Activated CD4-positive, alpha-beta memory T cell treated with anti-CD3 and anti-CD28 coated beads, Interleukin-2, amount 10 ng/mL, durations not matched to agents 7 days and 5 days (primary cell): Measurements from ENCODE around the gene MAP7D1. TPM values are rescaled to one million over a fixed set of nuclear protein-coding genes. Genes with fewer than 3 reads are reported as not detected.
A peak's percentile ranks its signal among the peaks of the same experiment; 100 is the strongest.

Experiments used
- CTCF ChIA-PET: fragments of 350-600 bp; sonication (Branson Sonifier 250); formaldehyde crosslinking; loops from one replicate; lab custom pipeline; 2021; ENCODE audit warnings: antibody characterized with exemption, inconsistent platforms; lab: Charles Lee
- POLR2A ChIA-PET: fragments of 350-600 bp; sonication (Branson Sonifier 250); formaldehyde crosslinking; loops from one replicate; lab custom pipeline; 2021; ENCODE audit warnings: antibody characterized with exemption; lab: Charles Lee
- DNase-seq: peaks from one replicate; pipeline ENCODE4 v3.0.0-alpha.2; 2020
- H3K27ac Mint-ChIP-seq: one replicate; pipeline ENCODE4 v1.8.0; 2021; ENCODE audit warnings: mild to moderate bottlenecking, mixed read lengths
- H3K27me3 Mint-ChIP-seq: one replicate; pipeline ENCODE4 v1.8.0; 2021; ENCODE audit warnings: mixed read lengths
- H3K36me3 Mint-ChIP-seq: one replicate; pipeline ENCODE4 v1.8.0; 2021; ENCODE audit warnings: low read depth, mixed read lengths
- H3K4me1 Mint-ChIP-seq: one replicate; pipeline ENCODE4 v1.8.0; 2021; ENCODE audit warnings: mixed read lengths
- H3K4me3 Mint-ChIP-seq: one replicate; pipeline ENCODE4 v1.8.0; 2021; ENCODE audit warnings: mild to moderate bottlenecking, mixed read lengths
- H3K9me3 Mint-ChIP-seq: one replicate; pipeline ENCODE4 v1.8.0; 2021; ENCODE audit warnings: mixed read lengths
- total RNA-seq, 2 experiments: library from RNA; stranded (reverse); gene quantifications; one replicate each; pipeline ENCODE4 v1.2.3, GENCODE V29; 2021

Gene MAP7D1
- total RNA-seq, 2 experiments from 2014 or later, result 215 to 221 TPM

DNA sequence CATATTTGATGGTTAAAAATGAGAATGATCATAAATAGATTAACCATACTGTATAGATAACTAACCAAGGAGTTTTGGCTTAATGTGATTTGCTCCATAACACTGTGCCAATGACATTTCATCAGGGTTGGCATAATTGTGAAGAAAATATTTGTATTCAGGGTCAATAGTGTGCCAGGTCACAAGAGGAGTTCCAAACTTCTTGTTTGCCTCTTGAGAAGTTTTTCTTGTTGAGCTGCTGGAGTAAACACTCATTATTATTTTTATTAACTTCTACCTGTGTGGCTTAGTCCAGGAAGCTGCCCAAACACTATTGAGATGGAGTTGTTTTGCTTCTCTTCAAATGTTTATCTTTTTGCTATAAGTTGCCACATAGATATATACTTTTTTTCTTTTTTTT lies 7.5 kb downstream of the MAP7D1 start:
- Mint-ChIP-seq H3K27ac (peak overlapping the region; percentile 88), H3K27me3 (no peaks in the 10 kb centered on the region), H3K4me3 (no peak overlapping the region), H3K9me3 (no peaks in the 10 kb centered on the region), H3K36me3 (peaks cover 66% of the 10 kb centered on the region), H3K4me1 (peaks cover 68% of the 10 kb centered on the region)
- ChIA-PET CTCF (interaction anchor here (1.3 to 5.1 kb wide), 4 partner anchors 13 to 61 kb away, joined by 4 to 105 read pairs (median 10); partner anchors contain the start of genes THRAP3 and TRAPPC3), POLR2A (interaction anchor here (1.2 to 8.9 kb wide), 6 partner anchors 9 to 223 kb away, joined by 3 to 193 read pairs (median 18); partner anchors contain the start of genes STK40, THRAP3 and TRAPPC3)
- DNase-seq, result no peak

DNA sequence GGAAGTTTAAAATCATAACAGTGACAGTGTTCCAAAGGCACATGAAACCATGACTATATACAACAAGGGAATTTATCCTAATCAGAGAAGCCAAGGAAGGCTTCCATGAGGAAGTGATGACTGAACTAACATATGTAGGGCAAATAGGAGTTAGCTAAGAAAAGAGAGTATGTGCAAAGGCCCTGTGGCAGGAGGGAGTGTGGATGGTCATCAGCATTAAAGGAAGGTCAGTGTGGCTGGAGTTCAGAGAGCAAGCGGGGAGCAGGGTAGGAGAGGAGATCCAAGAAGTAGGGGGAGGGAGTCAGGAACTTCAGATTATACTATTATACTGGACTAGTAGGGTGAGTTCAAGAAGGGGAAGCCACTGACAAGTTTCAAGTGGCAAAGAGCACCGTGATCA lies 8.4 kb downstream of the MAP7D1 start:
- ChIA-PET POLR2A (interaction anchor here (1.2 to 8.9 kb wide), 3 partner anchors 8 to 60 kb away, joined by 3 to 193 read pairs (median 72); partner anchors contain the start of genes THRAP3 and TRAPPC3), CTCF (interaction anchor here (1.3 kb wide), 2 partner anchors 22 to 121 kb away, joined by 3 to 4 read pairs; no protein-coding TSS in a partner anchor)
- Mint-ChIP-seq H3K27ac (peak overlapping the region; percentile 29), H3K4me3 (no peak overlapping the region), H3K36me3 (peaks cover 63% of the 10 kb centered on the region), H3K9me3 (no peaks in the 10 kb centered on the region), H3K27me3 (no peaks in the 10 kb centered on the region), H3K4me1 (peaks cover 62% of the 10 kb centered on the region)
- DNase-seq, result no peak

DNA sequence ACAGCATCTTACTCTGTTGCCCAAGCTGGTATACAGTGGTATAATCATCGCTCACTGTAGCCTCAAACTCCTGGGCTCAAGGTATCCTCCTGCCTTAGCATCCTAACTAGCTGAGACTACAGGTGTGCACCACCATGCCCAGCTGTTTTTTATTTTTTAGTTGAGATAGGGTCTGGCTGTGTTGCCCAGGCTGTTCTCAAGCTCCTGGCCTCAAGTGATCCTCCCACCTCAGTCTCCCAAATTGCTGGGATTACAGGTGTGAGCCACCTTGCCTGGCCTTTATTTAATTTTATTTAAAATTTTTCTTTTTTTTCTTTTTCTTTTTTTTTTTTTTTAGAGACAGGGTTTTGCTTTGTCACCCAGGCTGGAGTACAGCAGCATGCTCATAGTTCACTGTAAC lies 9.2 kb downstream of the MAP7D1 start:
- Mint-ChIP-seq H3K36me3 (peaks cover 61% of the 10 kb centered on the region), H3K27me3 (no peaks in the 10 kb centered on the region), H3K27ac (no peak overlapping the region), H3K9me3 (no peaks in the 10 kb centered on the region), H3K4me1 (peaks cover 57% of the 10 kb centered on the region), H3K4me3 (no peak overlapping the region)
- DNase-seq, result no peak
- POLR2A ChIA-PET, result interaction anchor here (8.9 kb wide), 1 partner anchor 14 kb away, joined by 193 read pairs; the partner anchor contains the start of gene TRAPPC3
- CTCF ChIA-PET, result interaction anchor here (1.3 kb wide), 1 partner anchor 121 kb away, joined by 3 read pairs; no protein-coding TSS in a partner anchor

DNA sequence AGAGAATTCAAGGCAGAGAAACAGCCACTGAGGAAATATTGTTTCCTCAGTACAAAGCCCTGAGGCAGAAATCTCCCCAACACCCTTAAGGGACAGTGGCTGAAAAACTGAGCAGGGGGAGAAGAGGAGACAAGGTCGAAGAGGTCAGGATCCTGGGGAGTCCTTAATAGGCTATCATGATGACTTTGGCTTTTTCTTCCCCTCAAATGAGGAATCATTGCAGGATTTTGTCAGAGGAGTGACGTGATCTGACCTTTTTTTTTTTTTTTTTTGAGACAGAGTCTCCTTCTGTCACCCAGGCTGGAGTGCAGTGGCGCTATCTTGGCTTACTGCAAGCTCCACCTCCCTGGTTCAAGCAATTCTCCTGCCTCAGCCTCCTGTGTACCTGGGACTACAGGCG lies 10.2 kb downstream of the MAP7D1 start:
- Mint-ChIP-seq H3K4me3 (no peak overlapping the region), H3K27me3 (no peaks in the 10 kb centered on the region), H3K9me3 (no peaks in the 10 kb centered on the region), H3K27ac (no peak overlapping the region), H3K36me3 (peaks cover 54% of the 10 kb centered on the region), H3K4me1 (peaks cover 49% of the 10 kb centered on the region)
- ChIA-PET CTCF (interaction anchor here (0.6 to 1.1 kb wide), 2 partner anchors 16 to 100 kb away, joined by 3 to 4 read pairs; no protein-coding TSS in a partner anchor), POLR2A (interaction anchor here (8.9 kb wide), 1 partner anchor 15 kb away, joined by 193 read pairs; the partner anchor contains the start of gene TRAPPC3)
- DNase-seq, result no peak

DNA sequence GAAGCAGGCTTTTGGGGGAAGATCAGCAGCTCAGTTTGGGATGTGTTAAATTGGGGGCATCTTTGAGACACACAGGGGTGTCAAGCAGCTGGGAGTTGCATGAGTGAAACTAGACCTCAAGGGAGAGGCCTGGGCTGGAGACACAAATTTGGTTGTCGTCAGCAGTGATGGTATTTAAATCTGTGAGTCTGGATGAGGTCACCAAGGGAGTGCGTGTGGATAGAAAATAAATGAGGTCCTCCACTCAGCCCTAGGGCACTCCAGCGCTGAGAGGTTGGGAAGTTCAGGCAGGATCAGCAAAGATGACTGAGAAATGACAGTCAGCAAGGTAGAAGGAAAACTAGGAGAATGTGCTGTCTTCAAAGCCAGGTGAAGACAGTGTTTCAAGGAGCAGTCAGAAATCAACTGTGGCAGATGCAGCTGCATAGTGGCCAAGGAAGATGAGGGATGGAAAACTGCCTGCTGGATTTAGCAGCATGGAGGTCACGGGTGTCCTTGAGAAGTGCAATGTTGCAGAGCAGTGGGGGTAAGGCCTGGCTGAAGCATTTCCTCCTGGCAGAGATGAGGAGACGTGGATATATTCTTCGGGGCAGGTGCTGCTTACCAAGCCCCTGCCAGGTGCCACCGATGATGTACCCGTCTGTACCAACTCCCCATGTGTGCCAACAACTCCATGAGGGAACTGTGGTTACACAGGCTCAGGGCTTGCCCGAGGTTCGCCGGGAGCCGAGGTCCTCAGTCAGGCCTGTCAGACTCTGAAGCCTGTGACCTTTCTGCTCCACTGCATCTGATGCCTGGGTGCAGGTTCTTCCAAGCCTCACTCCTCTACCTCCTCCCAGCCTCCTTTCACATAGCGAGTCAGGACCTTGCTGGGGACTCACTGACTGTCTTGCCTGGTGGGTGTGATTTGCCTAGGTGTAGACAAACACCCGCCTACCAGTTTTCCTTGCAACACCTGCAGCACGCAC lies 11.3 kb downstream of the MAP7D1 start:
- H3K36me3 Mint-ChIP-seq, result peaks cover 54% of the 10 kb centered on the region
- H3K4me1 Mint-ChIP-seq, result peaks cover 38% of the 10 kb centered on the region
- peak overlapping the region; percentile 59 for H3K27ac Mint-ChIP-seq
- no peak for DNase-seq
- ChIA-PET POLR2A (no interaction called here), CTCF (interaction anchor here (1.1 kb wide), 1 partner anchor 17 kb away, joined by 4 read pairs; no protein-coding TSS in a partner anchor)
- H3K4me3 Mint-ChIP-seq, result no peak overlapping the region
- H3K9me3 Mint-ChIP-seq, result no peaks in the 10 kb centered on the region
- H3K27me3 Mint-ChIP-seq, result no peaks in the 10 kb centered on the region

DNA sequence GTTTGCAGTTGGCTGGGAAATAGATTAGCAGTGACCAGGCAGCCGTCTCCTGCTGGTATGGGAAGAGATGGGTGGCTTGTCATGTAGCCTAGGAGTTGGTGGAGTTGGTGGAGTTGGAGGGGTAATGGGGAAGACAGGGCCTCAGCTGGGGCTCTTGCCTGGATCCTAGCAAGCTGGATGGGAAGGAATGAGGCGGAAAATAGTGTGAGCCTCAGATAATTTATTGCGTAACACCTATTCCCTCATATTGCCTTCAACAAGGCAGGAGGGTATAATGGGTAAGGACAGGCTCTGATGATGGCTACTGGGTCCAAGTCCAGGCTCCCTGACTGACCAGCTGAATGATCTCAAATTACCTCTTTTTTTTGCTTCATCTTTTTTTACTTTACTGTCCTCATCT lies 12.6 kb downstream of the MAP7D1 start:
- POLR2A ChIA-PET, result interaction anchor here (2.8 to 4.1 kb wide), 2 partner anchors 8 to 19 kb away, joined by 11 to 12 read pairs; partner anchors contain the start of gene TRAPPC3
- Mint-ChIP-seq H3K27me3 (no peaks in the 10 kb centered on the region), H3K36me3 (peaks cover 53% of the 10 kb centered on the region), H3K4me1 (peaks cover 28% of the 10 kb centered on the region), H3K27ac (peak overlapping the region; percentile 10), H3K9me3 (no peaks in the 10 kb centered on the region), H3K4me3 (no peak overlapping the region)
- CTCF ChIA-PET, result no interaction called here
- no peak for DNase-seq

DNA sequence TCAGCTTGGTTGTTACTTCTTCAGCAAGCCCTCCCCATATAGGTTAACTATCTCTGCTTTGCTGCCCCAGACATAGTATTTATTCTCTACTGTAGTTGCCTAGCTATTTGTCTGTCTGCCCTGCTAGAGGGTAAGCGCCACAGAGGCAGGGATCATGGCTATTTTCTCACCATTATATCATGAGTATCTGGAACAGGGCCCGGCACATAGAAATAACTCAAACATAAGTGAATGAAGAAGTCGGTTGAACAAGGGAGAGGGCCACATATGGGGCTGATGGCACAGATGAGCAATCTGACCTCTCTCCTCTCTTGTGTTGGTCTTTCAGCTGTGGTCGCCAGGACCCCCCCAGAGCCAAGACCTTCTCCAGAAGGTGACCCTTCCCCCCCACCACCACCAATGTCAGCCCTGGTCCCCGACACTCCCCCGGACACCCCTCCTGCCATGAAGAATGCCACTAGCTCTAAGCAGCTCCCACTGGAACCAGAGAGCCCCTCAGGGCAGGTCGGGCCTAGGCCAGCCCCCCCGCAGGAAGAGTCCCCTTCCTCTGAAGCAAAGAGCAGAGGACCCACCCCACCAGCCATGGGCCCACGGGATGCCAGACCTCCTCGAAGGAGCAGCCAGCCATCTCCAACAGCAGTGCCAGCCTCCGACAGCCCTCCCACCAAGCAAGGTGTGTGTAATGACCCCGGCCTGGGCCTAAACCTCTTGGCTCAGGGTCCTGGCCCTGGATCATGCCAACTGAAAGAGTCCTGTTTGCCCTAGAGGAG lies 14.9 kb downstream of the MAP7D1 start:
- ChIA-PET POLR2A (interaction anchor here (0.6 to 4.1 kb wide), 4 partner anchors 9 to 40 kb away, joined by 3 to 12 read pairs (median 7); partner anchors contain the start of gene TRAPPC3), CTCF (interaction anchor here (0.6 to 0.9 kb wide), 2 partner anchors 10 to 380 kb away, joined by 4 read pairs; no protein-coding TSS in a partner anchor)
- peaks cover 63% of the 10 kb centered on the region for H3K36me3 Mint-ChIP-seq
- H3K4me3 Mint-ChIP-seq, result no peak overlapping the region
- H3K27ac Mint-ChIP-seq, result no peak overlapping the region
- peaks cover 19% of the 10 kb centered on the region for H3K4me1 Mint-ChIP-seq
- DNase-seq, result no peak
- no peaks in the 10 kb centered on the region for H3K9me3 Mint-ChIP-seq
- no peaks in the 10 kb centered on the region for H3K27me3 Mint-ChIP-seq

DNA sequence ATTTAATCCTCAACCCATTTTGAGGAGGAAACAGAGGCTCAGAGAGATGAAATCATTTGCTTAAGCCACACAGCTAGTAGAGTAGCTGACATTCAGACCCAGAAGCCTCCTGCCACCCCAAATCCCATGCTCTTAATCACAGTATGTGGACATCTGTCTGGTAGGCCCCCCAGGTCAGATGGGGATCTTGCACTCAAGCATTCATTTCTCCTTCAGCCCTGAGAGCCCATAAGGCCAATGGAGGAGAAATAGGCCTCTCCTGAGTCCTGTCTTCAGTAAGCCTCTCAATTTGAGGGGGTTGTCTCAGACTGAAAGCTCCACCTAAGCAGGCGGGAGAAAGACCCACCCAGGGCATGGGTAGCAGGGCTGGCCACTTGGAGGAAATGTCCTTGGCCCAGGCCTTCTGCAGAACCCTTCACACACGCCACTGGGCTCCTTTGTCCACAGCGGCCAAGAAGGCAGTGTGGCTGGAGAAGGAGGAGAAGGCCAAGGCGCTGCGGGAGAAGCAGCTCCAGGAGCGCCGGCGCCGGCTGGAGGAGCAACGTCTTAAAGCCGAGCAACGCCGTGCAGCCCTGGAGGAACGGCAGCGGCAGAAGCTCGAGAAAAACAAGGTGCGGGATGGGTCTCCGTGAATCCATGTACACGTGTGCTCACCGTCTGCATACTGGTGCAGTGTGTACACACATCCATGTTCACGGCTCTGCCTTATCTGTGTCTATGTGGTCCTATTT lies 16.2 kb downstream of the MAP7D1 start:
- no peaks in the 10 kb centered on the region for H3K27me3 Mint-ChIP-seq
- no peak for DNase-seq
- H3K27ac Mint-ChIP-seq, result no peak overlapping the region
- no peaks in the 10 kb centered on the region for H3K9me3 Mint-ChIP-seq
- POLR2A ChIA-PET, result interaction anchor here (0.6 to 4.1 kb wide), 5 partner anchors 8 to 39 kb away, joined by 3 to 12 read pairs (median 3); partner anchors contain the start of gene TRAPPC3
- CTCF ChIA-PET, result interaction anchor here (1.4 kb wide), 1 partner anchor 23 kb away, joined by 3 read pairs; the partner anchor contains the start of gene TRAPPC3
- H3K4me3 Mint-ChIP-seq, result no peak overlapping the region
- peaks cover 55% of the 10 kb centered on the region for H3K36me3 Mint-ChIP-seq
- peaks cover 8% of the 10 kb centered on the region for H3K4me1 Mint-ChIP-seq

DNA sequence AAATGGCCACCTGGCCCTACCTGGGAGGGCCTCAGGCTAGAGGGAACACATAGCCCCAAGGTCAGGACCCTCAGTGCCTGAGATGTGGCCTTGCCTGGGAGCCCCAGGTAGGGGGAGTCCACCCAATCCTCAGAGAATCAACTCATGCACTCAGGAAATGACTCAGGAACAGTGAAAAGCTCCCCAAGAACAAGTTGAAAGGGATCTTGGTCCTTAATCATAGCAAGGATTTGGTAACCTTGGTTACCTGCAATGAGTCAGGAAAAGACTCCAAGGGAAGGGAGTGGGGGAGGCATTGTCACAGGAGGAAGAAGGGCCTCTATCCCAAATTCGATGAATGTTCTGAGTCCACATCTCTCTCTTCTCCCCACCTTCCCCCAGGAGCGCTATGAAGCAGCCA lies 17.0 kb downstream of the MAP7D1 start:
- Mint-ChIP-seq H3K36me3 (peaks cover 56% of the 10 kb centered on the region), H3K4me3 (no peak overlapping the region), H3K4me1 (peaks cover 8% of the 10 kb centered on the region), H3K27ac (no peak overlapping the region), H3K9me3 (no peaks in the 10 kb centered on the region), H3K27me3 (no peaks in the 10 kb centered on the region)
- CTCF ChIA-PET, result interaction anchor here (1.4 kb wide), 1 partner anchor 24 kb away, joined by 3 read pairs; the partner anchor contains the start of gene TRAPPC3
- DNase-seq, result no peak
- POLR2A ChIA-PET, result interaction anchor here (1.1 kb wide), 1 partner anchor 9 kb away, joined by 3 read pairs; no protein-coding TSS in a partner anchor

DNA sequence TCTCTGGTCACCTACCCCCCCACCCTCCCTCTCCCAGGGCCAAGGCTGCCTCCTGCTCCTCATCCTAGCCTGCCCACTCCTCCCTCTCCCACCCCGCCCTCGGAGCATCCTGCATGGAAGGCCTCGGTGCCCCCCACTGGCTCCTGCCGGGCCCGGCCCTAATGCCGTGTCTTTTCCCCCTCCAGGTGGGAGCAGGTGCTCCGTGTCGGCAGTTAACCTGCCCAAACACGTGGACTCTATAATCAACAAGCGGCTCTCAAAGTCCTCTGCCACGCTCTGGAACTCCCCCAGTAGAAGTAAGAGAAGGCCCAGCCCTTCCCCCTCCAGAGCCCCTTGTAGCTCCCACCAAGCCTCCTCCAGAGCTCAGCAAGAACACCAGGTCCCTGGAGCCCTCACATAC lies 18.8 kb downstream of the MAP7D1 start:
- Mint-ChIP-seq H3K9me3 (no peaks in the 10 kb centered on the region), H3K4me3 (no peak overlapping the region), H3K4me1 (peaks cover 4% of the 10 kb centered on the region), H3K36me3 (peaks cover 61% of the 10 kb centered on the region), H3K27ac (no peak overlapping the region), H3K27me3 (no peaks in the 10 kb centered on the region)
- no peak for DNase-seq
- POLR2A ChIA-PET, result no interaction called here
- CTCF ChIA-PET, result no interaction called here

DNA sequence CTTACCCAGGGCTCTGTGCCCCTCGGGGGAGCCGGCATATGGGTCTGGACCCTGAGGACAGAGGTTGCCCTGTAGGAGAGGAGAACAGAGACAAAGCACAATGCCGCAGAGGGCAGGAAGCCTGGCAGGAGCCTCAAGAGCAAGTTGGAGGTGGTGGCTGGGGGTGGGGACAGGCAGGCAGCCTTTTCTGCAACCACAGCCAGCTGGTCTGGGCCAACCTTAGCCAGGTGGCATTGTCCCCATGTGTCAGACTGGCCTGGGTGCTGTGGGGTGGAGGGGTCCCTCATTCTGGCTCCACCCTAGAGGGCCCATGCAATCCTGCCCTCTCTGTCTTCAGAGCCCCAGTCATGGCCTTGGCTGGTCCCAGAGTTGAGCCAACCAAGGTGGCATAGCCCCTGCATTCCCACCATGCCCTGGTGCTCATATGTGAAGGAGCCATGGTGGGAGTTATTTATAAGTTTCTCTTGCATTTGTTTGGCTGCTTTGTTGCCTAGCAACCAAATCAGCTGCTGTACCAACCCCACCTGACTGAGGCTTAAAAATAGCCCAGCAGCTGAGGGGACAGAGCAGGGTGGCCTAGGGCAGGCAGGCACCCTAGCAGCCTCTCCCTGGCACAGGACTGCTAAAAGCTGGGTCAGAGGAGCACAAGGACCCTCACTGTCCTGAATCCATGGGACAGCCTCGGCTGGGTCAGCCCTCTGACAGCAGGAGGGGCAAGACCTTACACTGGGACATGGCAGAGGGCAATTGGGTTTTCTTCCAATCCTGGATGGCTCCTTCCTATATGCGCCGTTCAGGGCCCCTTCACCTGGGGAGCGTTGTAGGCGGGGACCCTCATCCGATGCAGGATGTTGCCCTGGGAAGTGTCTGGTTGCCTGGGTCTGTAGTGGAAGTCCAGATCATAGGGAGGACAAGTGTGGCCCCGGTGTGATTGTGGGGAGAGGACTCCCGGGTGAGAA lies 19.5 kb downstream of the MAP7D1 start:
- ChIA-PET POLR2A (no interaction called here), CTCF (no interaction called here)
- Mint-ChIP-seq H3K9me3 (no peaks in the 10 kb centered on the region), H3K4me3 (no peak overlapping the region), H3K36me3 (peaks cover 65% of the 10 kb centered on the region), H3K27ac (no peak overlapping the region), H3K4me1 (peaks cover 2% of the 10 kb centered on the region), H3K27me3 (no peaks in the 10 kb centered on the region)
- no peak for DNase-seq
